HepG2 (cell line): ENCODE data around the gene PRCD. TPM values are rescaled to one million over a fixed set of nuclear protein-coding genes. Genes with fewer than 3 reads are reported as not detected.

Experiments
- ARHGAP35 ChIP-seq: sonication (generic); formaldehyde crosslinking; IDR thresholded peaks from 2 replicates; pipeline ENCODE4 v1.9.0; 2022; ENCODE audit warnings: mild to moderate bottlenecking, inconsistent platforms, moderate library complexity, missing genetic modification reagents, borderline replicate concordance
- CEBPB ChIP-seq: IDR thresholded peaks from 2 replicates; pipeline ENCODE4 v1.6.1; 2011; ENCODE audit warnings: low read depth, low read length, improper control_type of control experiment, borderline replicate concordance
- GTF3A ChIP-seq: sonication (generic); formaldehyde crosslinking; conservative IDR thresholded peaks from 2 replicates; pipeline ENCODE4 v1.4.0; 2020; ENCODE audit warnings: mild to moderate bottlenecking, missing genetic modification reagents
- HNRNPL ChIP-seq: fragments of 200-400 bp; formaldehyde crosslinking; IDR thresholded peaks from 2 replicates; pipeline ENCODE4 v1.6.1; 2017; ENCODE audit warnings: mild to moderate bottlenecking, low read depth, low read length
- MAFK ChIP-seq, 2 experiments: IDR thresholded peaks in 1 of 2; conservative IDR thresholded peaks in 1 of 2; 2 replicates each; pipeline ENCODE4 v1.6.1; 2011; ENCODE audit warnings: improper control_type of control experiment in 2 of 2, low read length in 2 of 2
- MATR3 ChIP-seq: sonication (generic); formaldehyde crosslinking; IDR thresholded peaks from 2 replicates; pipeline ENCODE4 v1.4.0; 2020; ENCODE audit warnings: missing genetic modification reagents
- MXD4 ChIP-seq: IDR thresholded peaks from 2 replicates; pipeline ENCODE4 v1.6.1; 2016; ENCODE audit warnings: mild to moderate bottlenecking, missing biosample characterization, missing genetic modification reagents
- NCOA2 ChIP-seq: sonication (generic); formaldehyde crosslinking; IDR thresholded peaks from 2 replicates; pipeline ENCODE4 v1.8.0; 2022; ENCODE audit warnings: inconsistent platforms
- NFKBIZ ChIP-seq: IDR thresholded peaks from 2 replicates; pipeline ENCODE4 v1.6.1; 2018; ENCODE audit warnings: missing genetic modification reagents, missing compliant biosample characterization
- RBFOX2 ChIP-seq: fragments of 200-400 bp; formaldehyde crosslinking; IDR thresholded peaks from 2 replicates; pipeline ENCODE4 v1.6.1; 2017; ENCODE audit warnings: low read depth, mild to moderate bottlenecking, low read length
- REL ChIP-seq: sonication (generic); formaldehyde crosslinking; conservative IDR thresholded peaks from 2 replicates; pipeline ENCODE4 v1.8.0; 2022; ENCODE audit warnings: mild to moderate bottlenecking, missing genetic modification reagents, moderate library complexity
- RORA ChIP-seq: sonication (generic); formaldehyde crosslinking; IDR thresholded peaks from 2 replicates; pipeline ENCODE4 v1.5.0; 2020; ENCODE audit warnings: mild to moderate bottlenecking, missing genetic modification reagents, moderate library complexity
- STAG1 ChIP-seq: sonication (generic); formaldehyde crosslinking; IDR thresholded peaks from 2 replicates; pipeline ENCODE4 v1.4.0; 2020; ENCODE audit warnings: missing genetic modification reagents
- ZBTB20 ChIP-seq: sonication (generic); formaldehyde crosslinking; IDR thresholded peaks from 2 replicates; pipeline ENCODE4 v1.8.1; 2023; ENCODE audit warnings: missing genetic modification reagents, low read depth, mild to moderate bottlenecking, borderline replicate concordance
- ZNF234 ChIP-seq: sonication (generic); formaldehyde crosslinking; conservative IDR thresholded peaks from 2 replicates; pipeline ENCODE4 v1.5.1; 2020; ENCODE audit warnings: mild to moderate bottlenecking, missing genetic modification reagents
- ZNF569 ChIP-seq: sonication (generic); formaldehyde crosslinking; IDR thresholded peaks from 2 replicates; pipeline ENCODE4 v1.5.0; 2020; ENCODE audit warnings: mild to moderate bottlenecking, missing genetic modification reagents, moderate library complexity, borderline replicate concordance
- ZNF709 ChIP-seq: sonication (generic); formaldehyde crosslinking; IDR thresholded peaks from 2 replicates; pipeline ENCODE4 v1.5.0; 2020; ENCODE audit warnings: mild to moderate bottlenecking, missing genetic modification reagents
- ZNF883 ChIP-seq: sonication (generic); formaldehyde crosslinking; IDR thresholded peaks from 2 replicates; pipeline ENCODE4 v1.5.1; 2020; ENCODE audit warnings: mild to moderate bottlenecking, missing genetic modification reagents; ENCODE audit errors: not compliant biosample characterization
- polyA plus RNA-seq, 8 experiments: library from polyadenylated mRNA; depleted of rRNA in 3 of 8; stranded (reverse) in 7 of 8; unstranded in 1 of 8; fragments of >200 nt; fragmentation: Illumina TruSeq in 4 of 8; extraction: Trizol in 4 of 8; gene quantifications; 2 replicates each; pipeline versions ENCODE4 v1.2.1 to v1.2.3, GENCODE V29; 2011 to 2016; ENCODE audit warnings: low read depth in 4 of 8, missing spikeins in 1 of 8, mixed read lengths in 1 of 8; ENCODE audit not compliant: insufficient read depth in 1 of 8
- total RNA-seq, 5 experiments: library from RNA; depleted of rRNA; stranded (reverse); fragments of >200 nt; fragmentation: Illumina TruSeq; extraction: Trizol; gene quantifications; 2 replicates each; pipeline ENCODE4 v1.2.3, GENCODE V29; 2016; ENCODE audit warnings: low read depth in 1 of 5
- TF ChIP-seq, protein P1 (sequence below): sonication (generic); formaldehyde crosslinking; conservative IDR thresholded peaks from 2 replicates; pipeline ENCODE4 v1.4.0; 2020; ENCODE audit warnings: mild to moderate bottlenecking, missing genetic modification reagents, moderate library complexity
- TF ChIP-seq, protein P2 (sequence below): sonication (generic); formaldehyde crosslinking; IDR thresholded peaks from 2 replicates; pipeline ENCODE4 v1.4.0; 2020; ENCODE audit warnings: missing genetic modification reagents, borderline replicate concordance
- TF ChIP-seq, protein P3 (sequence below): sonication (generic); formaldehyde crosslinking; IDR thresholded peaks from 2 replicates; pipeline ENCODE4; 2020; ENCODE audit warnings: missing genetic modification reagents, mild to moderate bottlenecking, borderline replicate concordance

PRCD gene
- total and polyA plus RNA-seq, 2 of the 13 experiments (the other 11 are each of a cell fraction or from before 2014, with no cell fraction given): 0.51 TPM; not detected in 1

DNA sequence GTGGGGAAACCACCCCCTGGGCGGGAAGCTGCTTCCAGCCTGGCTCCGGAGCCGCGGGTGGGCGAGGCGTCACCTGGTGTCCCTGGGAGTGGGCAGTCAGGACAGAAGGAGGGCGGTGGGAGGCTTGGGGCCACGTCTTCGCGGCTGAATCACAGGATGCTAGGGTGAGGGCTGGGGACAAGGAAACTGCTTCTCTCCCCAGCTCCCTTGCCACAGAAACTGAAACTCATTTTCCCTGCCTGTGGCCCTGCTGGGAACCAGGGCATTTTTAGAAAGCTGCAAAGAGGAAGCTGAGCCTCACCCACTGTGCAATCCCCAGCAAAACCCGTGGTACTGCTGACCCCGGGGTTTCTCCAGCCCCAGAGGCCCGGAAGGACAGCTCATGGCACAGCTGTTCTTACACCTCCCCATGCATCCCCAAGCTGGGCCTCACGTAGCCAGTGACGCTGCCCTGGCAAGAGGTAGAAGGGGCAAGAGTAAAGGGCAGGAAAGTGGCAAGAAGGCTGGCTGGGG is 46.8 kb upstream of the PRCD start (continued):
- TF ChIP-seq ZBTB20 (no peak), CEBPB (no peak), HNRNPL (peak; percentile 95), MATR3 (no peak), ARHGAP35 (CRISPR knock-in tag) (no peak), NCOA2 (CRISPR knock-in tag) (0 out of 2 replicates have a peak, but pooled peaks have one; percentile 17), ZNF883 (CRISPR knock-in tag) (no peak), ZNF709 (CRISPR knock-in tag) (no peak), ZNF234 (CRISPR knock-in tag) (no peak), MXD4 (CRISPR knock-in tag) (0 out of 2 replicates have a peak, but pooled peaks have one; percentile 25), MAFK (conservative IDR thresholded peaks at IDR 0.05 in 1 of 2, IDR thresholded peaks at IDR 0.05 in 1 of 2; ENCODE audit: low read length in 2 of 2) (0 out of 4 replicates have a peak, but pooled peaks of 1 of the 2 experiments have one; percentile 5), REL (CRISPR knock-in tag) (no peak), STAG1 (CRISPR knock-in tag) (no peak), RBFOX2 (no peak), GTF3A (no peak), NFKBIZ (CRISPR knock-in tag) (no peak), RORA (no peak), ZNF569 (CRISPR knock-in tag) (0 out of 2 replicates have a peak, but pooled peaks have one; percentile 32)
- TF ChIP-seq, protein P1, sequence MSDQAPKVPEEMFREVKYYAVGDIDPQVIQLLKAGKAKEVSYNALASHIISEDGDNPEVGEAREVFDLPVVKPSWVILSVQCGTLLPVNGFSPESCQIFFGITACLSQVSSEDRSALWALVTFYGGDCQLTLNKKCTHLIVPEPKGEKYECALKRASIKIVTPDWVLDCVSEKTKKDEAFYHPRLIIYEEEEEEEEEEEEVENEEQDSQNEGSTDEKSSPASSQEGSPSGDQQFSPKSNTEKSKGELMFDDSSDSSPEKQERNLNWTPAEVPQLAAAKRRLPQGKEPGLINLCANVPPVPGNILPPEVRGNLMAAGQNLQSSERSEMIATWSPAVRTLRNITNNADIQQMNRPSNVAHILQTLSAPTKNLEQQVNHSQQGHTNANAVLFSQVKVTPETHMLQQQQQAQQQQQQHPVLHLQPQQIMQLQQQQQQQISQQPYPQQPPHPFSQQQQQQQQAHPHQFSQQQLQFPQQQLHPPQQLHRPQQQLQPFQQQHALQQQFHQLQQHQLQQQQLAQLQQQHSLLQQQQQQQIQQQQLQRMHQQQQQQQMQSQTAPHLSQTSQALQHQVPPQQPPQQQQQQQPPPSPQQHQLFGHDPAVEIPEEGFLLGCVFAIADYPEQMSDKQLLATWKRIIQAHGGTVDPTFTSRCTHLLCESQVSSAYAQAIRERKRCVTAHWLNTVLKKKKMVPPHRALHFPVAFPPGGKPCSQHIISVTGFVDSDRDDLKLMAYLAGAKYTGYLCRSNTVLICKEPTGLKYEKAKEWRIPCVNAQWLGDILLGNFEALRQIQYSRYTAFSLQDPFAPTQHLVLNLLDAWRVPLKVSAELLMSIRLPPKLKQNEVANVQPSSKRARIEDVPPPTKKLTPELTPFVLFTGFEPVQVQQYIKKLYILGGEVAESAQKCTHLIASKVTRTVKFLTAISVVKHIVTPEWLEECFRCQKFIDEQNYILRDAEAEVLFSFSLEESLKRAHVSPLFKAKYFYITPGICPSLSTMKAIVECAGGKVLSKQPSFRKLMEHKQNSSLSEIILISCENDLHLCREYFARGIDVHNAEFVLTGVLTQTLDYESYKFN (CRISPR knock-in tag): 0 out of 2 replicates have a peak, but pooled peaks have one; percentile 20
- TF ChIP-seq, protein P2, sequence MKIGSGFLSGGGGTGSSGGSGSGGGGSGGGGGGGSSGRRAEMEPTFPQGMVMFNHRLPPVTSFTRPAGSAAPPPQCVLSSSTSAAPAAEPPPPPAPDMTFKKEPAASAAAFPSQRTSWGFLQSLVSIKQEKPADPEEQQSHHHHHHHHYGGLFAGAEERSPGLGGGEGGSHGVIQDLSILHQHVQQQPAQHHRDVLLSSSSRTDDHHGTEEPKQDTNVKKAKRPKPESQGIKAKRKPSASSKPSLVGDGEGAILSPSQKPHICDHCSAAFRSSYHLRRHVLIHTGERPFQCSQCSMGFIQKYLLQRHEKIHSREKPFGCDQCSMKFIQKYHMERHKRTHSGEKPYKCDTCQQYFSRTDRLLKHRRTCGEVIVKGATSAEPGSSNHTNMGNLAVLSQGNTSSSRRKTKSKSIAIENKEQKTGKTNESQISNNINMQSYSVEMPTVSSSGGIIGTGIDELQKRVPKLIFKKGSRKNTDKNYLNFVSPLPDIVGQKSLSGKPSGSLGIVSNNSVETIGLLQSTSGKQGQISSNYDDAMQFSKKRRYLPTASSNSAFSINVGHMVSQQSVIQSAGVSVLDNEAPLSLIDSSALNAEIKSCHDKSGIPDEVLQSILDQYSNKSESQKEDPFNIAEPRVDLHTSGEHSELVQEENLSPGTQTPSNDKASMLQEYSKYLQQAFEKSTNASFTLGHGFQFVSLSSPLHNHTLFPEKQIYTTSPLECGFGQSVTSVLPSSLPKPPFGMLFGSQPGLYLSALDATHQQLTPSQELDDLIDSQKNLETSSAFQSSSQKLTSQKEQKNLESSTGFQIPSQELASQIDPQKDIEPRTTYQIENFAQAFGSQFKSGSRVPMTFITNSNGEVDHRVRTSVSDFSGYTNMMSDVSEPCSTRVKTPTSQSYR (CRISPR knock-in tag): no peak
- TF ChIP-seq, protein P3, sequence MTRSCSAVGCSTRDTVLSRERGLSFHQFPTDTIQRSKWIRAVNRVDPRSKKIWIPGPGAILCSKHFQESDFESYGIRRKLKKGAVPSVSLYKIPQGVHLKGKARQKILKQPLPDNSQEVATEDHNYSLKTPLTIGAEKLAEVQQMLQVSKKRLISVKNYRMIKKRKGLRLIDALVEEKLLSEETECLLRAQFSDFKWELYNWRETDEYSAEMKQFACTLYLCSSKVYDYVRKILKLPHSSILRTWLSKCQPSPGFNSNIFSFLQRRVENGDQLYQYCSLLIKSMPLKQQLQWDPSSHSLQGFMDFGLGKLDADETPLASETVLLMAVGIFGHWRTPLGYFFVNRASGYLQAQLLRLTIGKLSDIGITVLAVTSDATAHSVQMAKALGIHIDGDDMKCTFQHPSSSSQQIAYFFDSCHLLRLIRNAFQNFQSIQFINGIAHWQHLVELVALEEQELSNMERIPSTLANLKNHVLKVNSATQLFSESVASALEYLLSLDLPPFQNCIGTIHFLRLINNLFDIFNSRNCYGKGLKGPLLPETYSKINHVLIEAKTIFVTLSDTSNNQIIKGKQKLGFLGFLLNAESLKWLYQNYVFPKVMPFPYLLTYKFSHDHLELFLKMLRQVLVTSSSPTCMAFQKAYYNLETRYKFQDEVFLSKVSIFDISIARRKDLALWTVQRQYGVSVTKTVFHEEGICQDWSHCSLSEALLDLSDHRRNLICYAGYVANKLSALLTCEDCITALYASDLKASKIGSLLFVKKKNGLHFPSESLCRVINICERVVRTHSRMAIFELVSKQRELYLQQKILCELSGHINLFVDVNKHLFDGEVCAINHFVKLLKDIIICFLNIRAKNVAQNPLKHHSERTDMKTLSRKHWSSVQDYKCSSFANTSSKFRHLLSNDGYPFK (CRISPR knock-in tag): no peak
